ENCODE results near the gene LGSN.
"Not testable (repeated sequence)": the region's sequence is repeated elsewhere in the genome, so short reads cannot be mapped to it uniquely, and the experiment has no call there.

The LGSN gene

DNA sequence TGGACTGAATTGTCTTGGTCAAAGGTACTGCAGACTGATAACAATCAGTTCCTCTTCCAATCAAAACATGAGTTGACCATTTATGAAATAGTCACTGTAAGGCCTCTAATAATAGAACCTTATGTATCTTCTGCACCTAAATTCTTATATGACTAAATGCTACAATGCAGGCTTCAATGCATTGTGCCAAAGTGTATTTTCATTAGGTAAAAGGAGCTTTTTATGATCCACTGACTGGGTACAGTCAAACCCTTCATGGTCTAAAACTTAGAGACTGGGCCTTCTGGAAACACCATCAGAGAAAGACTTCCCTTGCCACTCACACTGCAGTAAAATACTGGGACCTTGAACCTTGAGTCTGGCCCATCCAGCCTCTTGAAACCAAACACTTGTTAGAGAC is 16.3 kb downstream of the LGSN start:
- DNase-seq: no peak

- DNase-seq: no peak
Measured at GRCh38 chr6:63299667-63300066, 20.1 kb downstream of the LGSN start.

DNA sequence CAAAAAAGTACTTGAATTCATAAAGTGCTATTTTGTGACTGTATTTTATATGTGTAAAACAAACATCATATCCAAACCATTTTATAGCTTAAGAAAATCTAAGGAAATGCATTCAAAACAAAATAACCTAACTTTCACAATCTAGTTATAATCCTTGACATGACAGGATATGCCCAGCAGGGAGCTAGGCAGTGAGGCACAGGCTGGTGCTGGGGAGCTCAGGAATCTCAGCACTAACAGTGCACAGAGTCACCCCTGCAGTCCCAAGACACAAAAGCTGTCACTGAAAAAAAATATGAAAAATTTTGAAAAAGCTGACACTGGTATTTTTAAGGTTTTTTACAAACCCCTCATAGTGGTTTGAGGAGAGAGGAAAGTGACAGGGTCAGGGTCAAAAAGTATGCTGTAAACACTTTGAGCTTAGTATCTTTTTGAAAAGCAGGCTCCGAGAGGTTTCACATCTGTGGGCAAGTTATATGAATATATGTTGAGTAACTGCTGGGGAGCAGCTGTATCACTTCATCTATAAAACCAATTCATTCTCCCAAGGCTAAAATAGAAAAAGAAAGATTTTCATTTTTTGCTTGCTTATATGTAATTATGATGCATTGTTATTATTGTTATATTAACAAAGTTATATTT is 24.1 kb downstream of the LGSN start:
- no peak for DNase-seq

DNA sequence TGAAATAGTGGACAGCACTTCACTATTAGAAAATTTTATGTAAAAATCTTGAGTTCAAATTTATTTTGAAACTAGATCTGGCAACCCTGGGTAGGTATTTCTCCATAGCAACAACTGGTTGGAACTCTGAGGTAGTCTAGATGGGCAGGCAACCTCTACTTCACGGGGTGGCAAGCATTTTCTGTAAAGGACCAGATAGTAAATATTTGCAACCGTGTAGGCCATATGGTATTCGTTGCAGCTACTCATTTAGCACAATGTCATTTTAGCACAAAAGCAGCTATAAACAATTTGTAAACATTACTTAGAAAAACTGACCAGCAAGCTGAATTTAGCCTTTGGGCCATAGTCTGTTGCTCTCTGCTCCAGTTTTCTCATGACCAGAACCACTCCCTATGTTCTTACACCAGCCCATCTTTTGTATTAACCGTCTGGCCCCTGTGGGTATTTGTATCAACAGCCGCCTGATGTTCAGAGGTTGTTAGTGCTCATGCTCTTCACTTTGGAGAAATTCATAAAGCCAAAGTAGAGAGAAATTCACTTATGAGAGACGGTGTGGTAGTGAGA is 29.2 kb downstream of the LGSN start:
- DNase-seq: no peak

- no peak for DNase-seq
Measured at GRCh38 chr6:63289269-63289872, 30.4 kb downstream of the LGSN start.

GRCh38 chr6:63280639-63281180 is 39.1 kb downstream of the LGSN start:
- DNase-seq: no peak

DNA sequence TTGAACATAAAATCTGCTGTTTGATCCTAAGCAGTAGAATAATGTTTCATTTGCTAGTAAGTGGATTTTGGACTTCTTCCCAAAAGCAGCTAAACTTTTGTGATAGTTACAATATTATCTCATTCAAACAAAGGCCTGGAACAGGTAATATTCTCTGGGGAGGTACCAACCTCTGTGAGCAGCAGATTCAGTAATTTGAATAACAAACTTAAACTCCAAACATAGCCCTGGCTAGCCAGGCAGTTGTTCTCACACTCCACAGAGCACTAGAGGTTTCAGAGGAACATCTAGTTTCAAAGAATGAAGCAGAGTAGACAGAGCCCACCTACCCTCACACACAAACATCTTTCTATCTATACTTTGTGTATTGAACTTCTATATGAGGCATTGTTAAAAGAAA is 40.9 kb downstream of the LGSN start:
- no peak for DNase-seq

GRCh38 chr6:63275953-63276352 is 43.8 kb downstream of the LGSN start:
- DNase-seq: no peak

- DNase-seq: not testable (repeated sequence)
Measured at GRCh38 chr6:63274795-63275430, 44.9 kb downstream of the LGSN start.

DNA sequence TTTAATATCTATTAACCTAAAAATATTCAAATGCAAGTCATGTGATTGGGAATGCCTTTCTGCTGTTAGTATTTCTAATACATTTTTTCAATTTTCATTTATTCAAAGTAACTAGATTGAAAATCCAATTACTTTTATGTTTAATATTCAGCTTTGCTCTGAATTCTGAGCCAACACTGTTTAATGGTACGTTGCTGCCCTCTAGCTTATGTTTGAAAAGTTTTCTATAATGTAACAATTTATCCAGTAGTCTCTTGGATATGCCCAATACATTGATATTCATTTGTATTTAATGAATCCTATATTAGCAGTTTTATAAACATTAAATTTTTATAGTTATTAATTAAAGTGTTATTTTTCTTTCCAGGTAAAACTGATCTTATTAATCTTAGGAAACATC is 47.4 kb downstream of the LGSN start:
- no peak for DNase-seq

DNA sequence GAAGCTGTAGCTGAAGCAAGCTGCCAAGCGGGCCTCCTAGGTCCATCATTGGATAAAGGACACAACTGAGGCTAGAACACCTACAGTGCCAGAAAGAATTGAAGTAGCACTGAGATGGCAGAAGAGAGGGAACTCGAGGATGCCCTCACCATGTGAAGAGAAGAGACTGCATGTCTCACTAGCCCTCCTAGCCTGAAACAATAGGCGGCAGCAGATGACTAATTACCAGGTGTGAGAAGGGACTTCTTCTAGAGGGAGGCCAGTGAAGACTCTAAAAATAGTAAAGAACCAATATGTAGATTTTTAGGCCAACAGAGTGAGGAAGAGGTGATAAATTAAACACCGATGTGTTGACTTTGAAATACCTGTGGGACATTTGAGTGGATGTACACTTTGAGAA is 50.3 kb downstream of the LGSN start:
- DNase-seq: no peak

DNA sequence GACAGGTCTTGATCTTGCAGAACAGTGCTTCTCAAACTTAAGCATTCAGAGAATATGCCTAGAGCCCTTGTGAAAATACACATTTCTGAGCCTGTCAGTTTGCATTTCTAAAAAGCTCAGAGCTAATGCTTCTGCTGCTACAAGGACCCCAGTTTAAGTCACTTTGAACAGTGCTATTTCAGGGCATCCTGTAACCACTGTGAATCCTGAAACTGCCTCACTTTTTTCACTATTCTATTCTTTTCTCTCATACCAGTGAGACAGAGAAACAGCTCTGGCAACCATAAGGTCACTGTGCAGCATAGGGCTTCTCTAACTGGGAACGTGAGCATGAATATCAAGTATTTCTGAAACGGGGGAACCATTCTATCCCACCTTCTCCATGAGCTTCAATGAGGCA is 51.2 kb downstream of the LGSN start:
- no peak for DNase-seq

GRCh38 chr6:63267828-63268227 is 52.0 kb downstream of the LGSN start:
- no peak for DNase-seq

- DNase-seq: no peak
Measured at GRCh38 chr6:63267046-63267445, 52.7 kb downstream of the LGSN start.

DNA sequence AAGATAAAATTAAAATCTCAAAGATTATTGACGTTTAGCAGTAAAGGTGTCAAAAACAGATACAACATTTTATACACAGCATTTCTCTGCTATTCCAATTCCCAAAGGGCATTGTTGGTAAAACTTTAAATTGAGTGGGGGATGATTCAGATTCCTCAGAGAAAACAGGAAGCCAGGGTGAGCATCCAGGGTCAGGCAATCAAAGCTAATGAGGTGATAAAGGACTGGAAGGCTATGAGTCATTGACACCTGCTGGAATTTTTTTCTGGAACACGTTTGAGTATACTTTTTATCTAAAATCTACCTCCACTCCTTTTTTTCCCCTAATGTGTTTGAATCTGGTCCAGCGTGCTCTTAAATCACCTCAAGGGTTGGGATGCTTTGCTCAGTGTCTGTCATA is 56.3 kb downstream of the LGSN start:
- no peak for DNase-seq

- no peak for DNase-seq
Measured at GRCh38 chr6:63261820-63262219, 58.0 kb downstream of the LGSN start.

- no peak for DNase-seq
Measured at GRCh38 chr6:63259153-63259552, 60.6 kb downstream of the LGSN start.

DNA sequence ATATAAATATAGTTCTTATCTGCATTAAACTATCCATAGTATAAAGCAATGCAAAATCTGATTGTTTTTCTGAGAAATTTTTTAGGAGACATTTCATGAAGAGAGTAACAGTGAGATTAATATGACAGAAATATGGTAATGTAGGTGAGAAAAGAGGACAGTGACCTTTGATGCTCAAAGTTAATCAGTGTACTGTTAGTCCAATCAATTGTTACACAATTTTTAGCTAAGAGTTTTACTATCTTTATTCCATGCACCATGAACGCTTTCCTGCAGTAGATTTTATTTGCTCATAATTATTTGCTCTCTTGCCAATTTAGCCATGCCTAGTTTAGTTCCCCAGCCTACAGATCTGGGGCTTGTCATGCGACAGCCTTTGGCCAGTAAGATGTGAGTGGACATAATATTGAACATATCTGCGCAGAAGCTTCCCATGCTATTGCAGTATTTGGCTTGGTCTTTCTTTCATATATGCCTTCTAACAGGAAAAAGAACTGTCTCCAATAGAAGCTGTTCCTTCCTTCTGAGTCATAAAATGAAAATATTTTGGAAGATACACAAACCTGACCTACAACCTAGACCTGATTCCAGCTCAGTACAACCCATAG is 69.8 kb downstream of the LGSN start:
- DNase-seq: no peak

- DNase-seq: no peak
Measured at GRCh38 chr6:63246581-63246980, 73.2 kb downstream of the LGSN start.

GRCh38 chr6:63245909-63246308 is 73.9 kb downstream of the LGSN start:
- no peak for DNase-seq

- no peak for DNase-seq
Measured at GRCh38 chr6:63245420-63245819, 74.4 kb downstream of the LGSN start.

- DNase-seq: no peak
Measured at GRCh38 chr6:63236398-63236817, 83.4 kb downstream of the LGSN start.

GRCh38 chr6:63230511-63230910 is 89.3 kb downstream of the LGSN start:
- DNase-seq: not testable (repeated sequence)

DNA sequence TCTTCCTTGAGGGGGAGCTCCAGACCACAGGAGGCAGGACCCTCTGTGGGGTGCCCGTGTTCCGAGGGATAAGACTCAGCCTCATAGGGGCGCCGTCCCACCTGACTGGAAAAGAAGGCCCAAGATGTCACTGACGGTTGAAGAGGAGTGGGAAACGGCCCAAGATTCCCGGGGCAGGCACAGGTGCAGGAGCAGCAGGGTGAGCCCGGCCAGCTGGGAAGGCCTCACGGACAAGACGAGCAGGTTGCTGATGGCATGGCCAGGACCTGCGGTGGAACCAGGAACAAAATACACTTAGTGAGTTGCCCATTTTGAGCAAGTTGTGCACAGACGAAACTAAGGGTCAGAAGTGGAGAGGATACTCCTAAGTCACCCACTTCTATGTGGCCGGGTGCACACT is 89.8 kb downstream of the LGSN start:
- DNase-seq: not testable (repeated sequence)

Measured in stimulated activated CD8-positive, alpha-beta memory T cell treated with anti-CD3 and anti-CD28 coated beads, Interleukin-4, amount 100 ng/mL, for 48 hours (primary cell).